HG03575 (cell line): ENCODE measurements around the gene MGAT1.

ENCODE experiments used
- ATAC-seq: cut with Tn5 transposase; IDR thresholded peaks from one replicate; pipeline ENCODE4 v1.9.1; 2021; ENCODE audit not compliant: unreplicated experiment, insufficient number of reproducible peaks, low FRiP score; ENCODE audit errors: extremely low read depth

MGAT1 gene

DNA sequence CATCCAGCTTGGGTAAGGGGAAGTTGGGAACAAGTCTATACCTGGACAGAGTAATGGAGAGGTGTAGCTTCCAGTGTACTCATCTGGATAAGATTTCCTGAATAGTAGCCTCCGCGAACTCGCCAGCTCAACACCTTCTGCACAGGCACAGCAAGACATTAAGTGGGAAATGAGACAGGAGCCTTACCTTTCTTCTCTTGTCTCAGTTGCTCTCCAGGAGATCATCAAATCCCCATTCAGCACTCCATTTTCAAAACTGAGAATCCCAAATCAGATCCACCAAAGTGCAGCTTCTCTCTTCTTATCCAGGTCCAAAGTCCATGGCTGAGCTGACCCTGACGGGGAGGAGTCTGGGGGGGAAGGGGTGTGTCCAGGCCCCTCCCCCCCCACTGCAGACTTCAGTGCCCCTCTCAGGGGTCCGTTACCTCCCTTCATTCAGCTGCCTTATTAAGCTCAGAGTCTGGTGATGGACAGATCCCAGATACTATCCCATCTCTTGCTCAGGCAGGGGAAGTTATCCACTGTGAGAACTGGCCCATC is 5.9 kb upstream of the MGAT1 start:
- ATAC-seq = no peak

GRCh38 chr5:180807654-180808414 is 5.2 kb upstream of the MGAT1 start:
- ATAC-seq = no peak

- ATAC-seq = no peak
Measured at GRCh38 chr5:180807046-180807445, 4.4 kb upstream of the MGAT1 start.

DNA sequence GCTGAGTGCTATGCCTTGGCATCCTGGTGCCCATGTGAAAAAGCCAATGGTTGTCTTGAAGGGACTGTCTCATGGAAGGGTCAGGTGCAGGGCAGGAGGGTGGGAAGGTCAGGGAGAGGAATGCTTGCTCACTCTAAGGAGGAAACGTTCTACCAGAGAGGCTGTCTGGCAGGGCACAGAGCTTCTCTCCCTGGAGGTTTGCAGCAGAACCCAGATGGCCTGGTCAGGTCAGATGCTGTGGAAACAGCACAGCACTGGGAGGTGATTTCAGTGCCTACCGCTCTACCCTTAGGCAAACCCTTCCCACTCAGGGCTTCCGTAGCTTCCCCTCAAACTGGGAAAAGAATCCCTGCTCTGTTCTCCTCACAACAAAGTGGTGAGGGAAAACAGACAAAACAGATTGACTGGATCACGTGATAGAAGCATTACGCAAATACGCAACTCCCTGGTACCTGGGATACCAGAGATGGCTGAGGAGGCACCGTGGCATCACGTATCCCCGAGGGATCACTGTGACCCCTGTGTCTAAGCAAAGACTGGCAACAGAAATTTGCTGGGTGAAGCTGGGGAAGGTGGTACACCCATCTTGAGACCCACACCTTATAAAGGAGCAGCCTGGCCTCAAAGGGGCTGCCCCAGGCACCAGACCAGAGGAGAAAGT is 3.9 kb upstream of the MGAT1 start:
- no peak for ATAC-seq

- no peak for ATAC-seq
Measured at GRCh38 chr5:180804129-180804618, 1.6 kb upstream of the MGAT1 start.

DNA sequence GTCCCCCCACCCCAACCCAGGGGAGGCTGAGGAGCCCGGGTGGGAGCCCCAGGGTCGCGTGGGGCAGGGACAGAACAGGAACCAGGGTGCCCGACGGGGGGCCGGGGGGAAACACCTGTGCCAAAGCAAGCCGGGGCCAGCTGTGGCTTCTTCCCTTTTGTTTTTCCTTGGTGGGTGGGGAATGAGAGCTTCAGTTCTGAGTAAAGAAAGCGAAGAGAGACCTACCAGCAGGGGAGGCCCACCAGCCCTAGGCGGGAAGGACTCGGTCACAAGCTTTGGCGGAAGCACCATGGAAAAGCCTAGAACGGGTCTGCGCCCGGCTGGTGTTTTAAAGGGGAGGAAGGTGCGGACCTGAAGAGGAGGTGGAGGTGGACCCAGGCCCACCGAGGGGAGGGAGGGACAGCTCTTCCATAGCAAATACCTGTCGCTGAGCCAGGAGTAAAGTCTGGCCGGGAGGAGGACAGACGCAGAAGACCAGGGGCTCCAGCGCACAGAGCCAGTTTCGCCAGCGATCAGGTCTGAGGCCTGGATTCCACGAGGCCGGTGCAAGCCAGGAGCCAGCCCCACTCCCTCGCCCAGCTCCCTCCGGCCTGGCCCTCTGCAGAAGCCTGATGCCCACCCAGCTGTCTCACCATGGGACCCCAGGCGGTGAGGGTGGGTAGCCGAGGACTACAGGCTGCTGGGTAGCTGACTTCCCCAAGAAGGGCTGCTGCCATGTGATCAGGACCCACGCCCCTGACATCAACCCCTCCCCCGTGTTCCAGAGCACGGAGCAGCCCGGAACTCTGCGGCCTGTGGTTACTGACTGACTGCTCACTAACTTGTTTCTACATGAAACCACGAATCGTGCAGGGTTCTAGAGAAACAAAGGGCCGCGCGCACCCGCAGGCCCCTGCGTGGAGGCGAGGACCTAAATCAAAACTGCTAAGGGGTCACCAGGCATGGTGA is 849 bp upstream of the MGAT1 start:
- peak; percentile 51 for ATAC-seq

GRCh38 chr5:180801596-180802324 is 846 bp downstream of the MGAT1 start:
- no peak for ATAC-seq

GRCh38 chr5:180799902-180800801 is 2.5 kb downstream of the MGAT1 start:
- no peak for ATAC-seq

DNA sequence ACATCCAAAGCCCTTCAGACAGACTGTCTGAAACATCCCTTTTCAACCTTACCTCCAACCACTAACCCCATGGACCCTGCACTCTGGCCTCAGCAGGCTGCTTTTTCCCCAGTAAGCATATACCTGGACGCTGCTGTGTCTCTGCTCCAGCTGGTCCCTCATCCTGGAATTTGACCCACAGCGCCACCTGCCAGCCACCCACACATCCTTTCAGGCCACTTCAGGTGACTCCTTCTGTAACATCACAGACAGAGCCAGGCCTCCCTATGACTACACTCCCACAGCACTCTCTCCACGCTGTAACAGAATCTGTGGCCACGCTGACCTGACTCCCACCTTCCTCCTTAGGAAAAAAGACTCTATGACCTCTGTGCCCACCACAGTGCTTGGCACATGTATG is 3.4 kb downstream of the MGAT1 start:
- ATAC-seq = no peak

GRCh38 chr5:180798193-180798592 is 4.4 kb downstream of the MGAT1 start:
- ATAC-seq = no peak

- no peak for ATAC-seq
Measured at GRCh38 chr5:180797256-180798192, 5.1 kb downstream of the MGAT1 start.

DNA sequence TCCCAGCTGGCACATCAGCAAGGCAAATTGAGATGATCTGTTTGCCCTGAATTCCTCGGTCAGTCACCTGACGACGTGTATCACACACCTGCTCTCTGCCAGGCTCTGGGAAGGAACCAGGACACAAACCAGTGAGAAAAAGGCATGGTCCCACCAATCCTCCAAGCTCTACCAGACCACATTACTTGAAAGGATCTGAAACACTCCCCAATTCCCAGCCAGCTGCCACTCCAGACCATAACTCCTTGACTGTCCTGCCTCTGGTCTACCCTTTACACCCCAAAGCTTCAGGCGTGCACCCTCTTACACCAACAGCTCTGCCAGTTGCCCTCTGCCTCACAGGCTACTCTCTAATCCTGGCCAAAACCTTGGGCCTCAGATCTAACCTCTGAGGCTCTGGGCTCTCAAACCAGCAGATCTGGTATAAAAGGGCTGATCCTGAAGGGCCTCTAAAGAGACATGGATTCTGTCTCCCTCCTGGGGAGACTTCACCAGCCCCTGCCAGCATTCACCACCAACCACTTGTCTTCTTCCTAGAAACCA is 6.8 kb downstream of the MGAT1 start:
- ATAC-seq = no peak

- no peak for ATAC-seq
Measured at GRCh38 chr5:180792965-180793287, 9.7 kb downstream of the MGAT1 start.

GRCh38 chr5:180792287-180792964 is 10.2 kb downstream of the MGAT1 start:
- ATAC-seq = no peak

- no peak for ATAC-seq
Measured at GRCh38 chr5:180791611-180792213, 10.9 kb downstream of the MGAT1 start.

- no peak for ATAC-seq
Measured at GRCh38 chr5:180790524-180790923, 12.1 kb downstream of the MGAT1 start.
